Heart left ventricle (tissue), 16 donors: Measurements from ENCODE around the gene MYCBP2. TPM values are rescaled to one million over a fixed set of nuclear protein-coding genes. Genes with fewer than 3 reads are reported as not detected.

Experiments
- ATAC-seq, 4 donors: fragments of 200-7000 bp; cut with Tn5 transposase; one replicate each; pipeline ENCODE4 v1.9.1; 2020 to 2022; ENCODE audit warnings: moderate library complexity in 4 of 4, mild to moderate bottlenecking in 3 of 4, moderate number of reproducible peaks in 1 of 4
- DNase-seq, 5 donors: peaks; one replicate each; pipeline ENCODE4 v3.0.0-alpha.2; 2020
- H3K27ac ChIP-seq, 12 donors: fragments of 200-600 bp; sonication (generic) in 4 of 12; one replicate each; pipeline versions ENCODE4 v1.5.0 to v1.8.0; 2016 to 2022; ENCODE audit warnings: mild to moderate bottlenecking in 2 of 12
- H3K27me3 ChIP-seq, 9 donors: fragments of 200-600 bp; sonication (generic) in 2 of 9; one replicate each; pipeline versions ENCODE4 v1.5.1 to v1.8.0; 2016 to 2022; ENCODE audit warnings: mild to moderate bottlenecking in 3 of 9
- H3K36me3 ChIP-seq, 9 donors: fragments of 200-600 bp; sonication (generic) in 2 of 9; one replicate each; pipeline versions ENCODE4 v1.5.0 to v1.8.0; 2018 to 2022; ENCODE audit warnings: mild to moderate bottlenecking in 2 of 9
- H3K4me1 ChIP-seq, 12 donors: fragments of 200-600 bp; sonication (generic) in 4 of 12; one replicate each; pipeline versions ENCODE4 v1.5.0 to v1.8.0; 2016 to 2022; ENCODE audit warnings: mild to moderate bottlenecking in 3 of 12
- H3K4me3 ChIP-seq, 12 donors: fragments of 200-600 bp; sonication (generic) in 4 of 12; one replicate each; pipeline versions ENCODE4 v1.5.0 to v1.8.0; 2017 to 2022; ENCODE audit warnings: mild to moderate bottlenecking in 9 of 12, moderate library complexity in 4 of 12
- H3K9me3 ChIP-seq, 12 donors: fragments of 200-600 bp; sonication (generic) in 4 of 12; one replicate each; pipeline versions ENCODE4 v1.5.0 to v1.8.0; 2016 to 2022; ENCODE audit warnings: mild to moderate bottlenecking in 1 of 12
- POLR2A ChIP-seq, 2 donors: fragments of 450-650 bp; IDR thresholded peaks; one replicate each; pipeline ENCODE4 v1.6.1; 2017; ENCODE audit warnings: antibody characterized with exemption in 2 of 2, mild to moderate bottlenecking in 2 of 2, moderate library complexity in 2 of 2
- WGBS, 4 donors: extraction: QIAGEN DNeasy Blood & Tissue Kit in 2 of 4; methylation state at CpG; one replicate each; pipeline versions ENCODE4 v1.1.5 to v1.1.7; 2013 to 2018; 5-methylcytosine and 5-hydroxymethylcytosine counted together
- intact Hi-C, 10 donors: fragments of 100-400 bp; cut with DNase I; formaldehyde crosslinking; loops; one replicate each; pipeline versions ENCODE4 v1.11.1 to v1.14.2; 2022
- polyA plus RNA-seq, 2 donors: library from polyadenylated mRNA; stranded (reverse); fragments of 200-250 nt; gene quantifications; one replicate each; pipeline ENCODE4 v1.2.3, GENCODE V29; 2013
- total RNA-seq, 9 donors: library from RNA; depleted of rRNA in 2 of 9; stranded (reverse); fragments of >200 nt in 2 of 9; fragmentation: NEBNext Ultra II Directional in 3 of 9; extraction: Animal tissue kit (Norgen Biotek cat#: 25700) in 3 of 9; gene quantifications; one replicate each; pipeline versions ENCODE4 v1.1.0 to v1.2.4, GENCODE V29; 2016 to 2023
- TF ChIP-seq, protein P1 (sequence below), 12 donors: fragments of 200-600 bp; sonication (generic) in 4 of 12; IDR thresholded peaks; one replicate each; pipeline versions ENCODE4 v1.5.0 to v1.8.0; 2018 to 2022; ENCODE audit warnings: antibody characterized with exemption in 12 of 12, mild to moderate bottlenecking in 5 of 12
- donor health status: ischemic (EF 13 %, LVEDD 7.1; RV severe dilation, severe dysfunction).
- donor health status: healthy with polysubstance abuse.
- donor health status: DM: no; HTN: yes; CAD: no.
- donor health status: DM: no; HTN: no; CAD: no.
- donor health status: ischemic (EF 25% LVEDD 6.9; RV normal size, moderate dysfunction).
- donor health status: ischemic (EF 25% LVEDD 5.7; RV mildly dilated, moderate dysfunction).
- donor health status: healthy.
- donor health status: DM: yes; HTN: yes; CAD: no.
- donor health status: ischemic (EF 35%, LVEDD 5.7; RV mildly dilated, moderate dysfunction).
- donor health status: nonischemic (EF 11% LVEDD 7.7; RV severe dilation, severe dysfunction).
- donor health status: DM: yes; HTN: yes; CAD: no.
- donor health status: PGD.
- donor health status: ischemic (EF 29% LVEDD 5.4; RV normal size, mild dysfunction).
- donor health status: nonischemic (EF 23%, LVEDD 6.1; RV moderate dilation, normal function).

The MYCBP2 gene
- total and polyA plus RNA-seq, 11 donors, result 15.7 to 85.6 (median 58.2) TPM

DNA sequence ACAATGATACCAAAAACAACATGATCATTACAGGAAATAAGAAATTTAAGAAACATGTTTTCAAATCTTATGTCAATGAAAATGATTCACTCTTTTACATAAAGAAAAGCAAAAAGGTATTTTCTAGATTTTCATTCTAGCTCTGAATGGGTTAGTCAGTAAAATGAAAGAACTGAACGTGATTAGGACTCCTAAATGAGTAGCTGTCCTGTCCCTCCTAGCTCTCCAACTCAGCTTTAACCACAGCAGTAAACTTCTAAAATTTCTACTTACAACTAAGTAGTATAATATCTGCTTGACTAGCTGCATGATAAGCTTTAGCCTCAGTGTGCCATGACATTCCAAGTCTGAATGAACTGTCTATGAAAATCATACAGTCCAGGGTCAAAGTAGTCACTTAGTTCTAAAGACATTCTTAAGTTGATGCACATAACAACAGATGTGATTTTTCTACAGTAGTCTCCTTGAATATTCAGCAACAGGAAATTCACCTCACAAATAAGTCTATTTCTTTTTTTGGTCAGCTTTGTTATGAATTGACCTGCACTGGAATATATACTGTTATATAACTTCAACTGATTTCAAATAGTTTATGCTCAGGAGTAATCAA, 136.4 kb downstream of the MYCBP2 start:
- ATAC-seq (no peak), DNase-seq (no peak)
- no peak overlapping the region for H3K4me3 ChIP-seq
- H3K27ac ChIP-seq, result no peak overlapping the region
- no peaks in the 10 kb centered on the region for H3K4me1 ChIP-seq
- intact Hi-C loops, result no loop called here
- H3K27me3 ChIP-seq, result no peaks in the 10 kb centered on the region
- WGBS, 4 donors, result 88 to 93% (median 90%) methylated on average over 1 of the region's 1 CpG
- no peaks in the 10 kb centered on the region for H3K9me3 ChIP-seq
- H3K36me3 ChIP-seq, result peaks cover 0 to 100% (median 91%) of the 10 kb centered on the region in 9 donors
- TF ChIP-seq, protein P1, sequence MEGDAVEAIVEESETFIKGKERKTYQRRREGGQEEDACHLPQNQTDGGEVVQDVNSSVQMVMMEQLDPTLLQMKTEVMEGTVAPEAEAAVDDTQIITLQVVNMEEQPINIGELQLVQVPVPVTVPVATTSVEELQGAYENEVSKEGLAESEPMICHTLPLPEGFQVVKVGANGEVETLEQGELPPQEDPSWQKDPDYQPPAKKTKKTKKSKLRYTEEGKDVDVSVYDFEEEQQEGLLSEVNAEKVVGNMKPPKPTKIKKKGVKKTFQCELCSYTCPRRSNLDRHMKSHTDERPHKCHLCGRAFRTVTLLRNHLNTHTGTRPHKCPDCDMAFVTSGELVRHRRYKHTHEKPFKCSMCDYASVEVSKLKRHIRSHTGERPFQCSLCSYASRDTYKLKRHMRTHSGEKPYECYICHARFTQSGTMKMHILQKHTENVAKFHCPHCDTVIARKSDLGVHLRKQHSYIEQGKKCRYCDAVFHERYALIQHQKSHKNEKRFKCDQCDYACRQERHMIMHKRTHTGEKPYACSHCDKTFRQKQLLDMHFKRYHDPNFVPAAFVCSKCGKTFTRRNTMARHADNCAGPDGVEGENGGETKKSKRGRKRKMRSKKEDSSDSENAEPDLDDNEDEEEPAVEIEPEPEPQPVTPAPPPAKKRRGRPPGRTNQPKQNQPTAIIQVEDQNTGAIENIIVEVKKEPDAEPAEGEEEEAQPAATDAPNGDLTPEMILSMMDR (IDR thresholded peaks at IDR 0.05), result no peak
- no peak for TF ChIP-seq POLR2A (IDR thresholded peaks at IDR 0.05)

DNA sequence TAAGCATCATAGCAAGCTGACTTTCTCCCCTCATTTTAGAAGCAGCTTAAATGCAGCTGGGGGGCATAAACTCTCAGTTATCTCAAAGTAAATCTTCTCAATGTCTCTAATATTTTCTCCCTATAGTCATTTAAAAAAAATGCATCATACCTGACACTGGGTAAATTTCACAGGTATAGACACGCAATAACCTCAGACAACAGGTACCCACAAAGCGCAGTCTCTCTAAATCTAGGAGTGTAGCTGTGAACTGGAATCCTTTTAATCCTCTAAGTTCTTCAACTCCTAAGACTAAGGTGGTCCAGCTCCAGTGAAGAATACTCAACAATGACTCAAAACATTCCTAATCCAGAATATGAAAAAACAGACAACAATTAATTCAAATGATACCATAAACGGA, 141.2 kb downstream of the MYCBP2 start:
- DNase-seq (no peak), ATAC-seq (no peak)
- TF ChIP-seq POLR2A (IDR thresholded peaks at IDR 0.05), result no peak
- TF ChIP-seq, protein P1 (IDR thresholded peaks at IDR 0.05), result no peak
- intact Hi-C loops, result no loop called here
- 94 to 99% (median 98%) methylated on average over 3 of the region's 3 CpGs for WGBS, 4 donors
- Histone ChIP-seq H3K4me1 (no peaks in the 10 kb centered on the region), H3K27me3 (no peaks in the 10 kb centered on the region), H3K36me3 (peaks cover 0 to 99% (median 89%) of the 10 kb centered on the region in 9 donors), H3K9me3 (no peaks in the 10 kb centered on the region), H3K27ac (no peak overlapping the region), H3K4me3 (no peak overlapping the region)

DNA sequence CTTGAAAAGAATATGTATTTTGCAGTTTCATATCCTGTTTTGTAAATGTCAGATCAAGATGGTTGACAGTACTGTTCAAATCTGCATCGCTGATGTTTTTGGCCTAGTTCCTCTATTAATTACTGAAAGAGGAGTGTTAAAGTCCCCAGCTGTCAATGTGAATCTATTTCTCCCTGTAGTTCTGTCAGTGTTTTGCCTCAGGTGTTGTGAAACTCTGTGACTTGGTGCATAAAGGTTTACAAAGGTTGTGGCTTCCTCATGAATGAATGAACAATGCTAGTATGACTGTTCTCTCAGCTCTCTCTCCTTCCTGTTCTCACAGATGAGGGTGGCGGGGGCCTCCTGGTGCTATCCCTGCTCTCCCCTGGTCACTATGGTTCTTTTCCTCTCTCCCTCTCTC, 142.4 kb downstream of the MYCBP2 start:
- no peaks in the 10 kb centered on the region for H3K9me3 ChIP-seq
- no peak overlapping the region for H3K4me3 ChIP-seq
- TF ChIP-seq, protein P1 (IDR thresholded peaks at IDR 0.05), result no peak
- TF ChIP-seq POLR2A (IDR thresholded peaks at IDR 0.05), result no peak
- H3K36me3 ChIP-seq, result peaks cover 0 to 99% (median 89%) of the 10 kb centered on the region in 9 donors
- no peaks in the 10 kb centered on the region for H3K27me3 ChIP-seq
- 90 to 97% (median 92%) methylated on average over 2 of the region's 2 CpGs for whole genome bisulfite sequencing, 4 donors
- DNase-seq (no peak), ATAC-seq (no peak)
- no peaks in the 10 kb centered on the region for H3K4me1 ChIP-seq
- intact Hi-C loops, result no loop called here
- H3K27ac ChIP-seq, result no peak overlapping the region

DNA sequence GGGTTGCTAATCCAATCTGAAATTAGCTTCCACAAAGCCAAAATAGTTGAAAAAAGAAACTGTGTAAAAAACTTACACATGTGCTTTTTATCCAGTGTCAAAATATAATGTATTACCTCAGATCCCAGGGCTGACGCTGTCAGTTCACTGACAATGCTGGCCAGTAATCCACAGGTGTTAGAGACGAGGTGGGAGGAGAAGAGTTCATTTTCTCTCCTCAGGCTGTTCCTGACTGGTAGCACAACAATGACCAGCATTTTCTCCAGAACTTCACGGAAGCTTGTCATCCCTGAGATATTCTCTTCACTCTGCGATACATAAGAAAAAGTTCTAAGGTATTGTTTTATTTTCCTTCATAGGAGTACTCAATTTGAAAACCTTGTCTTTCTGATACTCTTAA, 146.9 kb downstream of the MYCBP2 start:
- peaks cover 0 to 100% (median 96%) of the 10 kb centered on the region in 9 donors for H3K36me3 ChIP-seq
- intact Hi-C loops, result no loop called here

More for the DNA sequence above, 146.9 kb downstream of the MYCBP2 start:
- Histone ChIP-seq H3K27me3 (no peaks in the 10 kb centered on the region), H3K4me1 (no peaks in the 10 kb centered on the region), H3K9me3 (no peaks in the 10 kb centered on the region), H3K27ac (no peak overlapping the region), H3K4me3 (no peak overlapping the region)
- DNase-seq, result no peak
- WGBS, 4 donors, result 91 to 96% (median 94%) methylated on average over 4 of the region's 4 CpGs
- ATAC-seq, result no peak
- no peak for TF ChIP-seq POLR2A (IDR thresholded peaks at IDR 0.05)
- TF ChIP-seq, protein P1 (IDR thresholded peaks at IDR 0.05), result no peak
